ENCODE data around the gene BICD1.

The BICD1 gene

DNA sequence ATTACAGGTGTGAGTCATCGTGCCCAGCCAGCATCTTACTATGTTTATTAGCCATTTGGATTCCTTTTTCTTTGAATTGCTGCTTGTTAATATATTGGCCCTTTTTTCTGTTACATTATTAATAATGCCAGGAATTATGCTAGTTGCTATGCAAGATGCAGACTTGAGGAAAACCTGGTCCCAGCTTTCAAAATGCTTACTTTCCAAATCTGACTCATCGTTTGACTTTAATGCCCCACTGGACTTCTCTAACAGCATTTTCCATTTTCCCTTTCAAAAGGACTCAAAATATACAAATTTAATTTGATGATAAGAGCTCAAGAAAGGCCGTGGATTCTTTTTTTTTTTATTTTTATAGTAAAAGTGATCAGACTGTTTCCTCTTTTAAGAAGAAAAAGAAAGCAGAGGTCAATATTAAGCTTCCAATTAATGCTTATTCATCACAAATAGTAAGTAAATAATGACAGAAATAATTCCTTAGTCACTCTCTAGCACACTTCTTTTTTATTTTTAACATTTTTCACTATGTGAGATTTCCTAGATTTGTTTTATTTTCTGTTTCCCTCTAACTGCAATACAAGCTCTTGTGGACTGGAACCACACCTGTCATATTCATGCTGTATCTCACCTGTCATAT lies 146.6 kb downstream of the BICD1 start:
- Histone ChIP-seq H2AFZ (ENCODE audit: low read depth, low read length) (no peak overlapping the region), H3K27me3 (ENCODE audit: insufficient read depth, low read length, poor library complexity) (no peaks in the 10 kb centered on the region), H3K27ac (ENCODE audit: low read length) (no peak overlapping the region), H3K9ac (ENCODE audit: low read depth, low read length) (no peak overlapping the region), H3K4me1 (ENCODE audit: insufficient read depth, low read length) (no peaks in the 10 kb centered on the region), H3K4me2 (ENCODE audit: insufficient read depth, low read length) (no peak overlapping the region), H3K79me2 (ENCODE audit: insufficient read depth, low read length) (no peaks in the 10 kb centered on the region), H3K9me3 (ENCODE audit: insufficient read depth, low read length, severe bottlenecking) (peaks cover 3% of the 10 kb centered on the region), H4K20me1 (ENCODE audit: insufficient read depth, low read length) (no peaks in the 10 kb centered on the region), H3K4me3 (ENCODE audit: low read depth in 1 of 2, low read length in 2 of 2) (no peak overlapping the region), H3K36me3 (ENCODE audit: insufficient read depth, low read length) (peaks cover 13% of the 10 kb centered on the region)
- TF ChIP-seq, protein P1, sequence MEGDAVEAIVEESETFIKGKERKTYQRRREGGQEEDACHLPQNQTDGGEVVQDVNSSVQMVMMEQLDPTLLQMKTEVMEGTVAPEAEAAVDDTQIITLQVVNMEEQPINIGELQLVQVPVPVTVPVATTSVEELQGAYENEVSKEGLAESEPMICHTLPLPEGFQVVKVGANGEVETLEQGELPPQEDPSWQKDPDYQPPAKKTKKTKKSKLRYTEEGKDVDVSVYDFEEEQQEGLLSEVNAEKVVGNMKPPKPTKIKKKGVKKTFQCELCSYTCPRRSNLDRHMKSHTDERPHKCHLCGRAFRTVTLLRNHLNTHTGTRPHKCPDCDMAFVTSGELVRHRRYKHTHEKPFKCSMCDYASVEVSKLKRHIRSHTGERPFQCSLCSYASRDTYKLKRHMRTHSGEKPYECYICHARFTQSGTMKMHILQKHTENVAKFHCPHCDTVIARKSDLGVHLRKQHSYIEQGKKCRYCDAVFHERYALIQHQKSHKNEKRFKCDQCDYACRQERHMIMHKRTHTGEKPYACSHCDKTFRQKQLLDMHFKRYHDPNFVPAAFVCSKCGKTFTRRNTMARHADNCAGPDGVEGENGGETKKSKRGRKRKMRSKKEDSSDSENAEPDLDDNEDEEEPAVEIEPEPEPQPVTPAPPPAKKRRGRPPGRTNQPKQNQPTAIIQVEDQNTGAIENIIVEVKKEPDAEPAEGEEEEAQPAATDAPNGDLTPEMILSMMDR (IDR thresholded peaks at IDR 0.05; ENCODE audit: borderline replicate concordance, extremely low read depth, low read length, poor library complexity, severe bottlenecking), result no peak
- no peak for TF ChIP-seq EZH2 (IDR thresholded peaks at IDR 0.05; ENCODE audit: borderline replicate concordance, low read depth, low read length, severe bottlenecking)
- DNase-seq, result no peak
- ATAC-seq (ENCODE audit: insufficient read depth, low read depth), result no peak

GRCh38 chr12:32254260-32254956 lies 147.8 kb downstream of the BICD1 start:
- Histone ChIP-seq H3K36me3 (ENCODE audit: insufficient read depth, low read length) (peaks cover 13% of the 10 kb centered on the region), H3K27ac (ENCODE audit: low read length) (no peak overlapping the region), H3K9me3 (ENCODE audit: insufficient read depth, low read length, severe bottlenecking) (no peaks in the 10 kb centered on the region), H2AFZ (ENCODE audit: low read depth, low read length) (no peak overlapping the region), H3K9ac (ENCODE audit: low read depth, low read length) (no peak overlapping the region), H4K20me1 (ENCODE audit: insufficient read depth, low read length) (no peaks in the 10 kb centered on the region), H3K27me3 (ENCODE audit: insufficient read depth, low read length, poor library complexity) (no peaks in the 10 kb centered on the region), H3K4me2 (ENCODE audit: insufficient read depth, low read length) (no peak overlapping the region), H3K79me2 (ENCODE audit: insufficient read depth, low read length) (no peaks in the 10 kb centered on the region; the same call in 1 of the 2 replicates), H3K4me3 (ENCODE audit: low read depth in 1 of 2, low read length in 2 of 2) (no peak overlapping the region), H3K4me1 (ENCODE audit: insufficient read depth, low read length) (no peaks in the 10 kb centered on the region)
- DNase-seq (no peak), ATAC-seq (ENCODE audit: insufficient read depth, low read depth) (no peak)
- no peak for TF ChIP-seq EZH2 (IDR thresholded peaks at IDR 0.05; ENCODE audit: borderline replicate concordance, low read depth, low read length, severe bottlenecking)
- TF ChIP-seq, protein P1 (IDR thresholded peaks at IDR 0.05; ENCODE audit: borderline replicate concordance, extremely low read depth, low read length, poor library complexity, severe bottlenecking), result no peak

GRCh38 chr12:32255588-32255987 lies 148.9 kb downstream of the BICD1 start:
- Histone ChIP-seq H3K27me3 (ENCODE audit: insufficient read depth, low read length, poor library complexity) (no peaks in the 10 kb centered on the region), H3K36me3 (ENCODE audit: insufficient read depth, low read length) (peaks cover 13% of the 10 kb centered on the region), H3K9ac (ENCODE audit: low read depth, low read length) (no peak overlapping the region), H3K4me1 (ENCODE audit: insufficient read depth, low read length) (no peaks in the 10 kb centered on the region), H2AFZ (ENCODE audit: low read depth, low read length) (no peak overlapping the region), H3K9me3 (ENCODE audit: insufficient read depth, low read length, severe bottlenecking) (no peaks in the 10 kb centered on the region), H3K4me2 (ENCODE audit: insufficient read depth, low read length) (no peak overlapping the region), H3K27ac (ENCODE audit: low read length) (no peak overlapping the region), H4K20me1 (ENCODE audit: insufficient read depth, low read length) (no peaks in the 10 kb centered on the region), H3K4me3 (ENCODE audit: low read depth in 1 of 2, low read length in 2 of 2) (no peak overlapping the region), H3K79me2 (ENCODE audit: insufficient read depth, low read length) (no peaks in the 10 kb centered on the region; the same call in 1 of the 2 replicates)
- DNase-seq, result no peak
- TF ChIP-seq EZH2 (IDR thresholded peaks at IDR 0.05; ENCODE audit: borderline replicate concordance, low read depth, low read length, severe bottlenecking), result no peak
- TF ChIP-seq, protein P1 (IDR thresholded peaks at IDR 0.05; ENCODE audit: borderline replicate concordance, extremely low read depth, low read length, poor library complexity, severe bottlenecking), result no peak
- ATAC-seq (ENCODE audit: insufficient read depth, low read depth), result no peak

All from DND-41 (cell line).